Skeletal muscle cell (primary cell): ENCODE data around the gene TLCD3B.

ENCODE experiments used
- DNase-seq: peaks from one replicate; pipeline ENCODE4 v3.0.0-alpha.2; 2010; ENCODE audit warnings: low read depth
- H3K4me3 ChIP-seq: 2 replicates; pipeline ENCODE4 v1.5.1; 2011; ENCODE audit warnings: low read depth, mild to moderate bottlenecking, control low read depth, low read length, moderate library complexity

Gene TLCD3B

GRCh38 chr16:30030841-30031413, at the start of gene TLCD3B:
TSS of gene TLCD3B (minus strand) at chr16:30031271. CDS start at chr16:30030527, 744 bp downstream.
- DNase-seq = no peak
- H3K4me3 ChIP-seq = peak within 1 kb of the TSS; percentile 23

- no peak for DNase-seq
- no peak overlapping the region for H3K4me3 ChIP-seq
Observed at GRCh38 chr16:30079480-30079879, 48.4 kb upstream of the TLCD3B start.

- DNase-seq = no peak
- no peak overlapping the region for H3K4me3 ChIP-seq
Observed at GRCh38 chr16:30078744-30079143, 47.7 kb upstream of the TLCD3B start.

GRCh38 chr16:30077656-30078055, 46.6 kb upstream of the TLCD3B start:
- DNase-seq = no peak
- H3K4me3 ChIP-seq = peak overlapping the region; percentile 94

DNA sequence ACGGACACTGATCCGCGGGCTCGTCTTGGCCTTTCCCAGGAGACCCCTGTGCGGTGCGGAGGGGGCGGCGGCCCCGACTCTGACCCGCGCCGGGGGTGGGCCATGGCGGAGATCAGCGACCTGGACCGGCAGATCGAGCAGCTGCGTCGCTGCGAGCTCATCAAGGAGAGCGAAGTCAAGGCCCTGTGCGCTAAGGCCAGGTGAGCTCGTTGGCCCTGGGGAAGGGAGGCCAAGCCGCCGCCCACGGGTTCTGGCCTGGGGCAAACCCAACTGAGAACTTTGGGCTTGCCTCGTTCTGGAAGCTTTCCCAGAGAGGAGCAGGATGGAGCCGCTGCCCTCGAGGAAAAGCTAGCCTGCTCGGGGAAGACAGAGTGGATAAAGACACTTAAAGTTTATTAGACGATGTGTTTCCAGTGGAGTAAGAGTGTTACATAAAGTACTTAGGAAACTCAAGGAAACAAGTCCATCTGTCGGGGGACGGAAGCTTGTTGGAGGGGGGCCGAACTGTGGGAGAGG, 45.3 kb upstream of the TLCD3B start:
- DNase-seq = no peak
- peak overlapping the region; percentile 94 for H3K4me3 ChIP-seq

- DNase-seq = peak; percentile 56
- H3K4me3 ChIP-seq = peak within 1 kb of the TSS; percentile 94
Observed at GRCh38 chr16:30075503-30076275, 44.6 kb upstream of the TLCD3B start, which contains the start of gene PPP4C. TSS of gene PPP4C (plus strand) at chr16:30075994. CDS start at chr16:30076378, 384 bp downstream.

DNA sequence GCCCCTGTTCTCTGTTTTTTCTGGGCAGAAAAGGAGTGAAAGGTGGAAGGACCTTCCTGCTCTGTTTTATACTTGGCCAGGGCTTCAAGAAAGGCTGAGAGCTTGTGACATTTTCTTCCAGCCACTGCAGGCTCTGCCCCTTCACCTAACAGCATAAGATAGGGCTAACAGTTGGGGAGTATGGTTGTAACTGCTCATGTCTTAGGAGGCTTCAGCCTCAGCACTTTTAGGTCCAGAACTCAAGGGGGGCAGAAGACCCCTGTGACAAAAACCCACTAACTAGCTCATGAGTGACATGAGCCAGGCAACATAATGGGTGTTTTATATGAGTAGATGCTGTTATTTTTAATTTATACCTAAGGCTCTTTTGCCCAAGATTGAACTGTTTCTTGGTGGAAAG, 39.4 kb upstream of the TLCD3B start:
- no peak for DNase-seq
- peak overlapping the region; percentile 17 for H3K4me3 ChIP-seq

DNA sequence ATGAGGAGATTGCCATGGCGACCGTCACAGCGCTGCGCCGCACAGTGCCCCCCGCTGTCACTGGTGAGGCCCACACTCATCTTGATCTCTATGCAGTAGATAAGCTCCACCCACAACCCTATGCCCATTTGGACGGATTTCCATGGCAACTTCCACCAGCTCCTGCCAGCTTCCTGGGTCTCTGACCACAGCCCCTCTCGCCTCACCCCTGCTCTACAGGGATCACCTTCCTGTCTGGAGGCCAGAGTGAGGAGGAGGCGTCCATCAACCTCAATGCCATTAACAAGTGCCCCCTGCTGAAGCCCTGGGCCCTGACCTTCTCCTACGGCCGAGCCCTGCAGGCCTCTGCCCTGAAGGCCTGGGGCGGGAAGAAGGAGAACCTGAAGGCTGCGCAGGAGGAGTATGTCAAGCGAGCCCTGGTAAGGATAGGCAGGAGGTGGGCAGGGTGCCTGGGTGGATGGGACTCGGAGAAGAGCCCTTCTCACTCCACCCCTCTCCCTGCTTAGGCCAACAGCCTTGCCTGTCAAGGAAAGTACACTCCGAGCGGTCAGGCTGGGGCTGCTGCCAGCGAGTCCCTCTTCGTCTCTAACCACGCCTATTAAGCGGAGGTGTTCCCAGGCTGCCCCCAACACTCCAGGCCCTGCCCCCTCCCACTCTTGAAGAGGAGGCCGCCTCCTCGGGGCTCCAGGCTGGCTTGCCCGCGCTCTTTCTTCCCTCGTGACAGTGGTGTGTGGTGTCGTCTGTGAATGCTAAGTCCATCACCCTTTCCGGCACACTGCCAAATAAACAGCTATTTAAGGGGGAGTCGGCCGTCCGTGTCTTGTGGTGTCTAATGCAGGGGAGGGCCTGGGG, 38.8 kb upstream of the TLCD3B start:
- peak overlapping the region; percentile 17 for H3K4me3 ChIP-seq
- no peak for DNase-seq

GRCh38 chr16:30068750-30069610, 37.9 kb upstream of the TLCD3B start:
- H3K4me3 ChIP-seq = peak overlapping the region; percentile 24
- DNase-seq = no peak

- no peak for DNase-seq
- H3K4me3 ChIP-seq = peak overlapping the region; percentile 24
Observed at GRCh38 chr16:30068333-30068732, 37.3 kb upstream of the TLCD3B start.

DNA sequence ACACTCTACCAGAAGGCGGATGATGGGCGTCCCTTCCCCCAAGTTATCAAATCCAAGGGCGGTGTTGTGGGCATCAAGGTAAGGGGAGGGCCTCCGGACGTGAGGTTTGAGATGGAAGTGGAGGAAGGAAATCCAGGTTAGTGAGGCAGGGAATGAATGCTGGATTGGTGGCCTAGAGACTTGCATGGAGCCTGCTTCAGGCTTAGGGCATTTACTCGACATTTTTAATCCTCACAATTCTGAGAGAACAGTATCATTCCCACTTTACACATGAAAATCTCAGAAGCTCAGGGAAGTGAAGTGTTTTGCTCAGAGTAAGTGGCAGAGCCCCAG, 36.5 kb upstream of the TLCD3B start:
- H3K4me3 ChIP-seq = peak overlapping the region; percentile 98
- no peak for DNase-seq

- no peak for DNase-seq
- peak overlapping the region; percentile 98 for H3K4me3 ChIP-seq
Observed at GRCh38 chr16:30066761-30067583, 35.9 kb upstream of the TLCD3B start.

DNA sequence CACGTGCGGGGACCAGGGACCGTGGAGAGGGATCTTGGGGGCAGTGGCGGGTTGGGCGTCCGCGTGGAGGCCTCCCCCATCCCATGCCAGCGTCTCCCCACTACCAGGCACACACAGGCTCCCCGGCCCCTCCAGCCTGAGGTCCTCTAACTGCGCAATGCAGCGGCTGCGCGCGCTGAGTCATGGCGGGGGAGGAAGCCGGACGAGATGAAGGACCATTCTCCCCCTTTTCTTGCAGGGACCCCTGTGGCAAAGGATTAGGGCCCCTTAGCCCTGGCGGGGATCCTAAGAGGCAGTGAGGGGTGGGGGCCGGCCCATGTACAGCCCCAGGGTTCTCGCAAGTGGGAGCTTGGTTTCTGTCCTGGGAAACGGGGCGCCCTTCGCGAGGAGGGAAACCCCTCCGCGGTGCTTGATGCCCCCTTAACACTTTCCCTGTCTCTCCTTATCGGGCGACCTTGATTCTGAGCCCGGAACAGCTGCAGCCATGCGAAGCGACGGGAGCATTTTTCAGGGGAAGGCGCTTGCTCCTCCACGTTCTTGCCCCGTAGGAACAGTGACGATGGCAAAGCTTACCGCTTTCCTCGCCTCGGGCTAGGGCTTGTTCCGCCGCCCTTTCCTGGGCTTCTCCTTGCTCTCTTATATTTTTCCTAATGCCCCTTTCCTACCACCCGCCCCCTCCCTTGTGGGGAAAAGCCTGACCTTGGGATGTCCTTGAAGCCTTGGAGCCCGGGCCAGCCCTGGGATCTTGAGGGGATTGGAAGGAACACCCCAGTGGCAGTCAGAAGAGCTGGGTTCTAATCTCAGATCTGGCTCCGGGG, 35.1 kb upstream of the TLCD3B start:
- no peak for DNase-seq

GRCh38 chr16:30065102-30065942, 34.3 kb upstream of the TLCD3B start, which contains the start of gene ALDOA:
TSS of gene ALDOA (plus strand) at chr16:30065760. CDS start at chr16:30066898, 1,138 bp downstream.
- H3K4me3 ChIP-seq = peak within 1 kb of the TSS; percentile 98
- peak; percentile 98 for DNase-seq

More for the DNA sequence above, 35.1 kb upstream of the TLCD3B start:
- peak overlapping the region; percentile 98 for H3K4me3 ChIP-seq

GRCh38 chr16:30064729-30065101, 33.6 kb upstream of the TLCD3B start:
- DNase-seq = no peak
- H3K4me3 ChIP-seq = peak overlapping the region; percentile 98

GRCh38 chr16:30063893-30064728, 33.0 kb upstream of the TLCD3B start:
- DNase-seq = no peak
- peak overlapping the region; percentile 98 for H3K4me3 ChIP-seq
